K562 (cell line): ENCODE measurements around the gene PPA1.

ENCODE experiments used
- CHD4 ChIP-seq: fragments of 200-600 bp; sonication (generic); IDR thresholded peaks from 3 replicates; pipeline ENCODE4 v1.6.1; 2012; ENCODE audit warnings: low read depth, mild to moderate bottlenecking, mixed read lengths, low read length, inconsistent platforms; ENCODE audit not compliant: insufficient read depth, insufficient replicate concordance, poor library complexity, severe bottlenecking
- CTCF ChIP-seq, 3 experiments: IDR thresholded peaks in 2 of 3; conservative IDR thresholded peaks in 1 of 3; 2 replicates each; pipeline ENCODE4 v1.5.1; 2011 to 2012; ENCODE audit warnings: low read length in 3 of 3, mild to moderate bottlenecking in 3 of 3, control low read depth in 2 of 3, improper control_type of control experiment in 1 of 3, inconsistent platforms in 1 of 3, low read depth in 1 of 3, mixed read lengths in 1 of 3, moderate library complexity in 1 of 3; ENCODE audit not compliant: insufficient read depth in 2 of 3
- FOXK1 ChIP-seq: sonication (generic); formaldehyde crosslinking; IDR thresholded peaks from 2 replicates; pipeline ENCODE4 v1.8.0; 2022; ENCODE audit warnings: missing genetic modification reagents, mild to moderate bottlenecking, borderline replicate concordance
- MEF2A ChIP-seq: IDR thresholded peaks from 2 replicates; pipeline ENCODE4 v1.6.1; 2011; ENCODE audit warnings: low read depth, mild to moderate bottlenecking, low read length, moderate library complexity; ENCODE audit not compliant: control insufficient read depth
- NR2C2 ChIP-seq, 2 experiments: fragments of 200-800 bp in 1 of 2; sonication (Bioruptor generic) in 1 of 2; sonication (generic) in 1 of 2; formaldehyde crosslinking in 1 of 2; IDR thresholded peaks; 2 replicates each; pipeline versions ENCODE4 v1.6.1 to v1.8.0; 2016 to 2022; ENCODE audit warnings: mild to moderate bottlenecking in 1 of 2, missing compliant biosample characterization in 1 of 2, missing genetic modification characterization in 1 of 2, missing genetic modification reagents in 1 of 2
- RFX5 ChIP-seq: IDR thresholded peaks from 2 replicates; pipeline ENCODE4 v1.6.1; 2011; ENCODE audit warnings: low read depth, mild to moderate bottlenecking, improper control_type of control experiment, low read length
- ZNF41 ChIP-seq: fragments of 250-450 bp; sonication (Bioruptor Pico); conservative IDR thresholded peaks from 2 replicates; pipeline ENCODE4 v1.4.0; 2020; ENCODE audit warnings: mild to moderate bottlenecking

DNA sequence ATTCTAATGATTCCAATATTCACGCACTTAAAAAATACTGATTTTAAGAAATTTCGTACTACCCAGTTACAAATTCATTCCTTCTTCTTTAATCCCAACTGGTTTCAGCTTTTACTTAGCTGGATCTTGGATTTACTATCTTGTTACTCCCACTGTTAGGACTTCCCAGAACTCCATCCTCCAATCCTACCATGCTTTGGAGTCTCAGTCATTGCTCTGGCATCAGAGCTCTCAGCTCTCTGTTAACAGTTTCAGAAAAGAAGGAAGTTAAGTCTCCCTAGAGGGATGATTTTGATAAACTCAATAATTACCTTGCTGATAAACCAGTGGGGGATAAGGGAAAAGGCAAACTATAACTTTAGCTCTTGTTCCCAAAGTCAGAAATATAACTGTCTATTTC, 9.5 kb downstream of the PPA1 start:
- TF ChIP-seq NR2C2 (CRISPR knock-in tag; IDR thresholded peaks at IDR 0.05), result no peak
- TF ChIP-seq NR2C2 (tag; IDR thresholded peaks at IDR 0.05), result no peak
- TF ChIP-seq CTCF (IDR thresholded peaks at IDR 0.05 in 2 of 3, conservative IDR thresholded peaks at IDR 0.05 in 1 of 3; ENCODE audit: insufficient read depth in 2 of 3, low read depth in 1 of 3, low read length in 3 of 3), result no peak
- TF ChIP-seq FOXK1, result no peak
- no peak for TF ChIP-seq MEF2A
- TF ChIP-seq CHD4, result no peak
- no peak for TF ChIP-seq ZNF41 (CRISPR knock-in tag)
- no peak for TF ChIP-seq RFX5
